NB4 (cell line): Measurements from ENCODE around the gene ZC3H7A.
"Not testable (repeated sequence)": the region's sequence is repeated elsewhere in the genome, so short reads cannot be mapped to it uniquely, and the experiment has no call there.

ENCODE experiments used
- DNase-seq: peaks from one replicate; pipeline ENCODE4 v3.0.0; 2010; ENCODE audit warnings: low read depth
- H3K4me3 ChIP-seq: one replicate; pipeline ENCODE4 v1.5.1; 2011; ENCODE audit warnings: mild to moderate bottlenecking, low read depth, low read length, moderate library complexity
- MYC ChIP-seq: IDR thresholded peaks from 2 replicates; pipeline ENCODE4 v1.6.1; 2011; ENCODE audit warnings: low read depth, low read length
- POLR2A ChIP-seq: IDR thresholded peaks from 2 replicates; pipeline ENCODE4 v1.6.1; 2011; ENCODE audit warnings: mild to moderate bottlenecking; ENCODE audit not compliant: insufficient read length; ENCODE audit errors: extremely low read depth
- TF ChIP-seq, protein P1 (sequence below): IDR thresholded peaks from 2 replicates; pipeline ENCODE4 v1.6.1; 2011; ENCODE audit warnings: low read depth, low read length
- TF ChIP-seq, protein P2 (sequence below): IDR thresholded peaks from one replicate; pipeline ENCODE4 v1.5.1; 2012; ENCODE audit warnings: low read depth, low read length

ZC3H7A gene

DNA sequence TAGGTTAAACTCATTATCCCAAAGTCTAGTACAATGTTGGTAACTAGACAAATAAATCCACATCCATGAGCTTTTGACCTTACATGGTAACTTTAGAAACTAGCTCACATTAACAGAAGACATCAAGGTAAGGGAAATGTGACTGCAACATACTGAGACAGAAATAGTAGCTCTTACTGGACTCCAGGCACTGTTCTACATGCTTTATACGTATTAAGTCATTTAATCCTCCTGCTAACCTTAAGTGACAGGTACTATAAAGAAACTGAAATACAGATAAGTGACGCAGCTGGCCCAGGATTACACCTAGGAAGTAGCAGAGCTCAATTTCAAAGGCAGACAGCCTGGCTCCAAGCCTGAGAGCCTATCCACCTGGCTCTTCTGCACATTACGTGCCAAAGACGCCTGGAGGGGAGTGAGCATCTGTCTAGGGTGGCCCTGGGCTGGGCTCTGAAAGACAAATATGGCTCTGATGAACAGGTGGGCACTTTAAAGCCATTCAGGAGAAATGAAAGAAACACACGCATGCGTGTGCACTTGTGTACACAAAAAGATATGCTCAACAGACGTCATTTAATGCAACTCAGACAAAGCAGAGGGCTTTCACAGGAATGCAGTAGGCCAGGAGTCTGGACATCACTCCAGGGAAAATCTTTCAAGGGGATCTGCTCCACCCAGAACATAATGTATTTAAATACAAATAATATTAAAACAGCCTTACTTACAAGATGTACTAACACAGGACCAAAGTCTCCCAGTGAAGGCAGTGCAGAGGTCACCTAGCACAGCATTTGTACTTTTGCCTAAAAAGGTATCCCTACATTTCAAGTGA, 4.4 kb downstream of the ZC3H7A start:
- TF ChIP-seq, protein P1, sequence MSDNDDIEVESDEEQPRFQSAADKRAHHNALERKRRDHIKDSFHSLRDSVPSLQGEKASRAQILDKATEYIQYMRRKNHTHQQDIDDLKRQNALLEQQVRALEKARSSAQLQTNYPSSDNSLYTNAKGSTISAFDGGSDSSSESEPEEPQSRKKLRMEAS = no peak
- TF ChIP-seq MYC = no peak
- TF ChIP-seq POLR2A = no peak
- TF ChIP-seq, protein P2, sequence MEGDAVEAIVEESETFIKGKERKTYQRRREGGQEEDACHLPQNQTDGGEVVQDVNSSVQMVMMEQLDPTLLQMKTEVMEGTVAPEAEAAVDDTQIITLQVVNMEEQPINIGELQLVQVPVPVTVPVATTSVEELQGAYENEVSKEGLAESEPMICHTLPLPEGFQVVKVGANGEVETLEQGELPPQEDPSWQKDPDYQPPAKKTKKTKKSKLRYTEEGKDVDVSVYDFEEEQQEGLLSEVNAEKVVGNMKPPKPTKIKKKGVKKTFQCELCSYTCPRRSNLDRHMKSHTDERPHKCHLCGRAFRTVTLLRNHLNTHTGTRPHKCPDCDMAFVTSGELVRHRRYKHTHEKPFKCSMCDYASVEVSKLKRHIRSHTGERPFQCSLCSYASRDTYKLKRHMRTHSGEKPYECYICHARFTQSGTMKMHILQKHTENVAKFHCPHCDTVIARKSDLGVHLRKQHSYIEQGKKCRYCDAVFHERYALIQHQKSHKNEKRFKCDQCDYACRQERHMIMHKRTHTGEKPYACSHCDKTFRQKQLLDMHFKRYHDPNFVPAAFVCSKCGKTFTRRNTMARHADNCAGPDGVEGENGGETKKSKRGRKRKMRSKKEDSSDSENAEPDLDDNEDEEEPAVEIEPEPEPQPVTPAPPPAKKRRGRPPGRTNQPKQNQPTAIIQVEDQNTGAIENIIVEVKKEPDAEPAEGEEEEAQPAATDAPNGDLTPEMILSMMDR = no peak
- DNase-seq = no peak
- H3K4me3 ChIP-seq = no peak overlapping the region

DNA sequence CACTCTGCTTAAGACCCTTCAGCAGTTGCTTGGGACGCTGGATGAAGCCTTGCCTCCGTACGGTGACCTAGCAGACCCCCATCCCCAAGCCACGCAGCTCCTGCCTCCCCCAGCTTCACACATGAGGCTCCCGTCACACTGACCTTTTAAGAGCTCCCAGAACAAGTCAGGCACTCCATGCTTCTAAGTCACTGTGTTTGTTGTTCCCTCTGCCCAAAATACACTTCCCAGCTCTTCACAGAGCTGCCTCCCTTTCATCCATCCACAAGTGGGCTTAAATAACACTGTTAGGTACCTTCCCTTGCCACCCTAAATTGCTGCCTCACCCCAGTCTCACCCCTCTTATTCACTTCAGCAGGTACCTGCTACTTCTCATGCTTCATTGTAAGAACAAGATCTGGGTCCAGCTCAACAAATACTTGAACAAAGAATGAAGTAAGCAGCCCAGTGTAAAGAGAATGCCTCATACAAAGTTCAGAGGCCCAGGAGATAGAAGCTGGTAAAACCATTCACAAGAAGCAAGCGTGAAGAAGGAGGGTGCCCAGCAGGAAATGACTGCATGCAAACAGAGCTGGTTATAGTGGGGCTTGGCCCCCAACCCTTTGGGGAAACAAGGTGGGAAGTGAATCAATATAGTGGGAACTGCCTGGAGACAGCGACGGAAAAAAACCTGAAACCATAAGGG, 5.8 kb downstream of the ZC3H7A start:
- H3K4me3 ChIP-seq = no peak overlapping the region
- TF ChIP-seq, protein P1 = no peak
- TF ChIP-seq, protein P2 = no peak
- TF ChIP-seq POLR2A = no peak
- no peak for TF ChIP-seq MYC
- no peak for DNase-seq

DNA sequence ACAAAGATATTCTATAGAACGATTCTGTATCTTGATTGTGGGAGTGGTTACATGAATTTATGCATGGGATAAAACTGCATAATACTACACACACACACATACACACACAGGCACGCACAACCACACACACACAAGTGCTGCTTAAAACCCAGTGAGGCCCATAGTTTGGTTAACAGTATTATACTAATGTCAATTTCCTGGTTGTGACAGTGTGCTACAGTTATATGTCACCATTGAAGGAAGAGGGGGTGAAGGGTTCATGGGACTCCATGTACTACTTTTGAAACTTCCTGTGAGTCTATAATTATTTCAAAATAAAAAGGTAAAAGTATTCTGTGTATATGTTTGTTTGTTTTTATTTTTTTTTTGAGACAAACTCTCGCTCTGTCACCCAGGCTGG, 8.1 kb downstream of the ZC3H7A start:
- TF ChIP-seq, protein P1 = no peak
- TF ChIP-seq, protein P2 = no peak
- TF ChIP-seq MYC (no peak), POLR2A (no peak)
- no peak for DNase-seq
- no peak overlapping the region for H3K4me3 ChIP-seq

DNA sequence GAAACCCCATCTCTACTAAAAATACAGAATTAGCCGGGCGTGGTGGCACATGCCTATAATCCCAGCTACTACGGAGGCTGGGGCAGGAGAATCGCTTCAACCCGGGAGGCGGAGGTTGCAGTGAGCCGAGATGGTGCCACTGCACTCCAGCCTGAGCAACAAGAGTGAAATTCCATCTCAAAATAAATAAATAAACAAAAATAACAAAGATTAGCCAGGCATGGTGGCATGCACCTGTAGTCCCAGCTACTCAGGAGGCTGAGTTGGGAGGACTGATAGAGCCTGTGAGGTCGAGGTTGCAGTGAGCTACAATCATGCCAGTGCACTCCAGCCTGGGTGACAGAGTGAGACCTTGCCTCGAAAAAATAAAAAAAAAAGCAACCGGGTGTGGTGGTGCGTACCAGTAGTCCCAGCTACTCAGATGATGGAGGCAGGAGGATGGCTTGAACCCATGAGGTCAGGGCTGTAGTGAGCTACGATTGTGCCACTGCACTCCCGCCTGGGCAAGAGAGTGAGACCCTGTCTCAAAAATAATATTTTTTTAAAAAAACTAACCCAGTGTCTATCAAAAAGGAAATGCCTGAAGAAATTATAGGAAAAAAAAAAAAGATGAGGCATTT, 12.0 kb downstream of the ZC3H7A start:
- H3K4me3 ChIP-seq, DNase-seq: not testable (repeated sequence)

DNA sequence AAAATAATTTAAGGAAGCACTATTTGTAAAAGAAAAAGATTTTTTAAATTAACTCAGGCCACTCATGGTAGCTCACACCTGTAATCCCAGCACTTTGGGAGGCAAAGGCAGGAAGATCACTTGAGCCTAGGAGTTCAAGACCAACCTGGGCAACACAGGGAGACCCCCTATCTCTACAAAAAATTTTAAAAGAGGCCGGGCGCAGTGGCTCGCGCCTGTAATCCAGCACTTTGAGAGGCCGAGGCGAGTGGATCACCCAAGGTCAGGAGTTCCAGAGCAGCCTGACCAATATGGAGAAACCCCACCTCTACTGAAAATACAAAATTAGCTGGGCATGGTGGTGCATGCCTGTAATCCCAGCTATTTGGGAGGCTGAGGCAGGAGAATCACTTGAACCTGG, 12.7 kb downstream of the ZC3H7A start:
- DNase-seq, H3K4me3 ChIP-seq: not testable (repeated sequence)

DNA sequence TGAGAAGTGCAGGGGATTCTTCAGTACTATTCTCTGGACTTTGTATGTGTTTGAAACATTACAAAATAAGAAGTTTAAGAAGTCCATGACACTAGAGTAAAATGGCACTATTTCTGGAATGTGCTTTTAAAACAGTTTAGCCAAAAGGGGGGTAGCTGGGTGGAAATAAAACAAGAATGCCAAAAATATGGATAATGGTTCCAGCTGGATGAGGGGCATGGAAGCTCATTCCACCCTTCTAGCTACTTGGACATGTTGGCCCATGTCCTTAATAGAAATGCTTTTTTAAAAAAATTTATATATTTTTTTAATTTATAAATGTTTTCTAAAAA, 13.1 kb downstream of the ZC3H7A start:
- DNase-seq = no peak
- TF ChIP-seq, protein P2 = no peak
- TF ChIP-seq MYC = no peak
- TF ChIP-seq, protein P1 = no peak
- no peak for TF ChIP-seq POLR2A
- no peak overlapping the region for H3K4me3 ChIP-seq
